CD4-positive, alpha-beta T cell (primary cell): ENCODE results near the gene KLK4. TPM values are rescaled to one million over a fixed set of nuclear protein-coding genes. Genes with fewer than 3 reads are reported as not detected.

Experiments used
- ATAC-seq: fragments of 200-7000 bp; cut with Tn5 transposase; one replicate; pipeline ENCODE4 v1.10.0; 2022; ENCODE audit warnings: mild to moderate bottlenecking; ENCODE audit not compliant: poor library complexity
- CTCF ChIA-PET: fragments of 350-600 bp; sonication (Branson Sonifier 250); formaldehyde crosslinking; loops from one replicate; lab custom pipeline; 2021; ENCODE audit warnings: antibody characterized with exemption, inconsistent platforms; lab: Charles Lee
- POLR2A ChIA-PET: fragments of 350-600 bp; sonication (Branson Sonifier 250); formaldehyde crosslinking; loops from one replicate; lab custom pipeline; 2021; ENCODE audit warnings: antibody characterized with exemption, inconsistent platforms; lab: Charles Lee
- DNase-seq, 14 experiments: peaks; one replicate each; pipeline ENCODE4 v3.0.0-alpha.2; 2013 to 2020; ENCODE audit warnings: mixed read lengths in 2 of 14
- H3K27ac ChIP-seq, 2 donors: one replicate each; pipeline versions ENCODE4 v1.5.1 to v1.7.0; 2013; ENCODE audit warnings: low read length in 2 of 2, low read depth in 1 of 2, mild to moderate bottlenecking in 1 of 2
- H3K27me3 ChIP-seq, 2 experiments: 1 replicate in 1 of 2; 2 replicates in 1 of 2; pipeline versions ENCODE4 v1.6.1 to v1.7.0; 2013; ENCODE audit warnings: low read length in 2 of 2, control low read depth in 1 of 2, mild to moderate bottlenecking in 1 of 2, moderate library complexity in 1 of 2; ENCODE audit not compliant: insufficient read depth in 2 of 2, control insufficient read depth in 1 of 2
- H3K36me3 ChIP-seq: one replicate; pipeline ENCODE4 v1.6.1; 2013; ENCODE audit warnings: low read length, control low read depth; ENCODE audit not compliant: insufficient read depth
- H3K4me1 ChIP-seq: one replicate; pipeline ENCODE4 v1.6.1; 2013; ENCODE audit warnings: low read length, control low read depth; ENCODE audit not compliant: insufficient read depth
- H3K4me3 ChIP-seq: one replicate; pipeline ENCODE4 v1.5.1; 2013; ENCODE audit warnings: mild to moderate bottlenecking, low read length, moderate library complexity
- H3K9me3 ChIP-seq, 2 experiments: 1 replicate in 1 of 2; 2 replicates in 1 of 2; pipeline versions ENCODE4 v1.6.1 to v1.7.0; 2013; ENCODE audit warnings: low read length in 2 of 2, mild to moderate bottlenecking in 2 of 2, control low read depth in 1 of 2, moderate library complexity in 1 of 2; ENCODE audit not compliant: control insufficient read depth in 1 of 2, insufficient read depth in 1 of 2
- H3K27ac Mint-ChIP-seq: one replicate; pipeline ENCODE4 v1.8.0; 2020; ENCODE audit warnings: mixed read lengths
- H3K27me3 Mint-ChIP-seq: one replicate; pipeline ENCODE4 v1.8.0; 2021; ENCODE audit warnings: mixed read lengths
- H3K36me3 Mint-ChIP-seq: one replicate; pipeline ENCODE4 v1.8.0; 2021; ENCODE audit warnings: low read depth, mixed read lengths
- H3K4me1 Mint-ChIP-seq: one replicate; pipeline ENCODE4 v1.8.0; 2021; ENCODE audit warnings: low read depth, mixed read lengths
- H3K4me3 Mint-ChIP-seq: one replicate; pipeline ENCODE4 v1.8.0; 2020; ENCODE audit warnings: mild to moderate bottlenecking, mixed read lengths
- H3K9me3 Mint-ChIP-seq: one replicate; pipeline ENCODE4 v1.8.0; 2020; ENCODE audit warnings: mixed read lengths
- intact Hi-C, 2 experiments: fragments of 100-400 bp; cut with DNase I in 1 of 2; cut with micrococcal nuclease in 1 of 2; formaldehyde crosslinking; loops; one replicate each; pipeline versions ENCODE4 v1.15.1 to v1.9.0; 2023 to 2025; cut with DNase I, micrococcal nuclease
- total RNA-seq, 174 experiments: library from RNA in 2 of 174; stranded (reverse) in 2 of 174; gene quantifications; one replicate each; pipeline ENCODE4 v1.2.3 and lab custom pipeline; 2021 to 2026
- TF ChIP-seq, protein P1 (sequence below): fragments of 200-600 bp; IDR thresholded peaks from one replicate; pipeline ENCODE4 v1.8.0; 2022; ENCODE audit warnings: antibody characterized with exemption, mild to moderate bottlenecking

The KLK4 gene
- total RNA-seq, 2 experiments from 2014 or later: not detected

DNA sequence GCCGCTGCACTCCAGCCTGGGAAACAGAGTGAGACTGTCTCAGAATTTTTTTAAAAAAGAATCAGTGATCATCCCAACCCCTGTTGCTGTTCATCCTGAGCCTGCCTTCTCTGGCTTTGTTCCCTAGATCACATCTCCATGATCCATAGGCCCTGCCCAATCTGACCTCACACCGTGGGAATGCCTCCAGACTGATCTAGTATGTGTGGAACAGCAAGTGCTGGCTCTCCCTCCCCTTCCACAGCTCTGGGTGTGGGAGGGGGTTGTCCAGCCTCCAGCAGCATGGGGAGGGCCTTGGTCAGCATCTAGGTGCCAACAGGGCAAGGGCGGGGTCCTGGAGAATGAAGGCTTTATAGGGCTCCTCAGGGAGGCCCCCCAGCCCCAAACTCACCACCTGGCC is 38.1 kb downstream of the KLK4 start, which contains the start of gene KLK2:
KLK2 (plus strand) TSS at position 384 of the 400 bp plus-strand sequence. CDS start 35 bp downstream, outside the sequence.
- Mint-ChIP-seq H3K27ac (no peak within 1 kb of the TSS), H3K4me1 (no peaks in the 10 kb centered on the region), H3K4me3 (no peak within 1 kb of the TSS), H3K9me3 (no peaks in the 10 kb centered on the region), H3K27me3 (peaks cover 41% of the 10 kb centered on the region), H3K36me3 (no peaks in the 10 kb centered on the region)
- Histone ChIP-seq H3K4me3 (no peak within 1 kb of the TSS), H3K27ac (no peak within 1 kb of the TSS), H3K36me3 (no peaks in the 10 kb centered on the region), H3K9me3 (peaks cover 0 to 7% of the 10 kb centered on the region in 2 experiments), H3K27me3 (peaks cover 9 to 43% of the 10 kb centered on the region in 2 experiments), H3K4me1 (no peaks in the 10 kb centered on the region)
- DNase-seq (no peak), ATAC-seq (no peak)
- TF ChIP-seq, protein P1, sequence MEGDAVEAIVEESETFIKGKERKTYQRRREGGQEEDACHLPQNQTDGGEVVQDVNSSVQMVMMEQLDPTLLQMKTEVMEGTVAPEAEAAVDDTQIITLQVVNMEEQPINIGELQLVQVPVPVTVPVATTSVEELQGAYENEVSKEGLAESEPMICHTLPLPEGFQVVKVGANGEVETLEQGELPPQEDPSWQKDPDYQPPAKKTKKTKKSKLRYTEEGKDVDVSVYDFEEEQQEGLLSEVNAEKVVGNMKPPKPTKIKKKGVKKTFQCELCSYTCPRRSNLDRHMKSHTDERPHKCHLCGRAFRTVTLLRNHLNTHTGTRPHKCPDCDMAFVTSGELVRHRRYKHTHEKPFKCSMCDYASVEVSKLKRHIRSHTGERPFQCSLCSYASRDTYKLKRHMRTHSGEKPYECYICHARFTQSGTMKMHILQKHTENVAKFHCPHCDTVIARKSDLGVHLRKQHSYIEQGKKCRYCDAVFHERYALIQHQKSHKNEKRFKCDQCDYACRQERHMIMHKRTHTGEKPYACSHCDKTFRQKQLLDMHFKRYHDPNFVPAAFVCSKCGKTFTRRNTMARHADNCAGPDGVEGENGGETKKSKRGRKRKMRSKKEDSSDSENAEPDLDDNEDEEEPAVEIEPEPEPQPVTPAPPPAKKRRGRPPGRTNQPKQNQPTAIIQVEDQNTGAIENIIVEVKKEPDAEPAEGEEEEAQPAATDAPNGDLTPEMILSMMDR: no peak
- POLR2A ChIA-PET: no interaction called here
- CTCF ChIA-PET: no interaction called here
- intact Hi-C loops: no loop called here

DNA sequence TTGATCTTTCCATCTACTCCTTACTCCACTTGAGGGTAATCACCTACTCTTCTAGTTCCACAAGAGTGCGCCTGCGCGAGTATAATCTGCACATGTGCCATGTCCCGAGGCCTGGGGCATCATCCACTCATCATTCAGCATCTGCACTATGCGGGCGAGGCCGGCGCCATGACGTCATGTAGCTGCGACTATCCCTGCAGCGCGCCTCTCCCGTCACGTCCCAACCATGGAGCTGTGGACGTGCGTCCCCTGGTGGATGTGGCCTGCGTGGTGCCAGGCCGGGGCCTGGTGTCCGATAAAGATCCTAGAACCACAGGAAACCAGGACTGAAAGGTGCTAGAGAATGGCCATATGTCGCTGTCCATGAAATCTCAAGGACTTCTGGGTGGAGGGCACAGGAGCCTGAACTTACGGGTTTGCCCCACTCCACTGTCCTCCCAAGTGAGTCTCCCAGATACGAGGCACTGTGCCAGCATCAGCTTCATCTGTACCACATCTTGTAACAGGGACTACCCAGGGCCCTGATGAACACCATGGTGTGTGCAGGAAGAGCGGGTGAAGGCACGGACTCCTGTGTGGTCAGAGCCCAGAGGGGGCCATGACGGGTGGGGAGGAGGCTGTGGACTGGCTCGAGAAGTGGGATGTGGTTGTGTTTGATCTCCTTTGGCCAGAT is 40.6 kb downstream of the KLK4 start:
- Mint-ChIP-seq H3K4me3 (no peak overlapping the region), H3K27me3 (peaks cover 60% of the 10 kb centered on the region), H3K9me3 (no peaks in the 10 kb centered on the region), H3K36me3 (no peaks in the 10 kb centered on the region), H3K4me1 (no peaks in the 10 kb centered on the region), H3K27ac (no peak overlapping the region)
- Histone ChIP-seq H3K9me3 (peaks cover 0 to 7% of the 10 kb centered on the region in 2 experiments), H3K4me3 (no peak overlapping the region), H3K4me1 (no peaks in the 10 kb centered on the region), H3K27me3 (peaks cover 6 to 45% of the 10 kb centered on the region in 2 experiments), H3K36me3 (no peaks in the 10 kb centered on the region), H3K27ac (no peak overlapping the region)
- ATAC-seq (no peak), DNase-seq (no peak)
- ChIA-PET POLR2A (no interaction called here), CTCF (interaction anchor here (0.6 kb wide), 1 partner anchor 781 kb away, joined by 4 read pairs; no protein-coding TSS in a partner anchor)
- intact Hi-C loops: no loop called here
- TF ChIP-seq, protein P1: no peak

DNA sequence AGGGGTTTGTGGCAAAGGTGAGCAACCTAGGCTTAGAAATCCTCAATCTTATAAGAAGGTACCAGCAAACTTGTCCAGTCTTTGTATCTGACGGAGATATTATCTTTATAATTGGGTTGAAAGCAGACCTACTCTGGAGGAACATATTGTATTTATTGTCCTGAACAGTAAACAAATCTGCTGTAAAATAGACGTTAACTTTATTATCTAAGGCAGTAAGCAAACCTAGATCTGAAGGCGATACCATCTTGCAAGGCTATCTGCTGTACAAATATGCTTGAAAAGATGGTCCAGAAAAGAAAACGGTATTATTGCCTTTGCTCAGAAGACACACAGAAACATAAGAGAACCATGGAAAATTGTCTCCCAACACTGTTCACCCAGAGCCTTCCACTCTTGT is 41.7 kb downstream of the KLK4 start:
- POLR2A ChIA-PET: no interaction called here

More for the DNA sequence above, 41.7 kb downstream of the KLK4 start:
- no peaks in the 10 kb centered on the region for H3K9me3 Mint-ChIP-seq
- no peak overlapping the region for H3K27ac Mint-ChIP-seq
- CTCF ChIA-PET: no interaction called here
- intact Hi-C loops: no loop called here
- no peak overlapping the region for H3K4me3 Mint-ChIP-seq
- Histone ChIP-seq H3K27ac (no peak overlapping the region), H3K4me1 (no peaks in the 10 kb centered on the region), H3K27me3 (peaks cover 5 to 38% of the 10 kb centered on the region in 2 experiments), H3K36me3 (no peaks in the 10 kb centered on the region), H3K4me3 (no peak overlapping the region), H3K9me3 (peaks cover 0 to 7% of the 10 kb centered on the region in 2 experiments)
- DNase-seq (no peak), ATAC-seq (no peak)
- H3K27me3 Mint-ChIP-seq: peaks cover 66% of the 10 kb centered on the region
- no peaks in the 10 kb centered on the region for H3K4me1 Mint-ChIP-seq
- TF ChIP-seq, protein P1: no peak
- no peaks in the 10 kb centered on the region for H3K36me3 Mint-ChIP-seq
